HG03521 (cell line): ENCODE results near the gene MTCL1.

Source experiments
- ATAC-seq: cut with Tn5 transposase; IDR thresholded peaks from one replicate; pipeline ENCODE4 v1.9.1; 2021; ENCODE audit warnings: mild to moderate bottlenecking, moderate library complexity; ENCODE audit not compliant: unreplicated experiment

The MTCL1 gene

GRCh38 chr18:8806100-8806797 is 100.9 kb downstream of the MTCL1 start:
- ATAC-seq: no peak

DNA sequence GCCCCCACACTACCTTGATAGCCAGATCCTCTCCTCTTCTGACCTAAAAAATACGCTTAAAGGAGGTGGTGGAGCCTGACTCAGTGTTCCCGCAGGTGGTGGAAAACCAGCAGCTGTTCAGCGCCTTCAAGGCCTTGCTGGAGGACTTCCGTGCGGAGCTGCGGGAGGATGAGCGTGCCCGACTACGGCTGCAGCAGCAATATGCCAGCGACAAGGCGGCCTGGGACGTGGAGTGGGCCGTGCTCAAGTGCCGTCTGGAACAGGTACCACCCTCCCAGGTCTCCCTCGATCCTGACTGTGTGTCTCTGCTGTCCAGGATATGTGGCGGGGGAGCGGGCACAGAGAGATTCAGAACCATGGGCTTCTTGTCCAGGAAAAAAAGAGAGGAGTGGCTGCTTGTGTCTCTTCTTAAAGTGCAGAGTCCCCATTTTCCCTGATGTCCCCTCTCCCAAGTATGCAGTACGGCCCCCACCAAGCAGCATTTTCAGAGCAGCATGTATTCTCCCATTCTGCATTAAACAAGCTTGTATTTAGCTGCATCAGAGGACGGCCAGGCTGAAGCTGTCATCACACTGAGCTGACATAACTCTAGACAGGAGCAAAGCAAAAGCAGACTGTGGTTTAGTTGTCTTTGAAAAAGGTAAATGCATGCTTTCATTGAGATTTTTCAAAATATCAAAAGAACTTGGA is 101.6 kb downstream of the MTCL1 start:
- ATAC-seq: no peak

DNA sequence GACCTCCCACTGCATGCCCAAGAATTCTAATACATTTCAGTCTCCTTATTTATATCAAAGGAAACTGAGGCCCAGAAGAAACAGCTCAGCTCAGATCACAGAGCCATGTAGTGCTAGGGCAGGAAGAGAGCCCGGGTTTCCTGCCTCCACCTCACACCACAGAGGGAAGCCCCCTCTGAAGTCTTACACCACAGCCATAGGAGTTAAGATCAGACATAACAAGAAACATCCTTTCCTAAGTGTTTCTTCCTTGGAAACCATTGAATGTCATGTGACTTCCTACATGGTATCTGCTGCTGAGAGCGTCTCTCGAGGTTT is 102.1 kb downstream of the MTCL1 start:
- no peak for ATAC-seq

- ATAC-seq: no peak
These were observed 102.6 kb downstream of the MTCL1 start for GRCh38 chr18:8808001-8808400.

DNA sequence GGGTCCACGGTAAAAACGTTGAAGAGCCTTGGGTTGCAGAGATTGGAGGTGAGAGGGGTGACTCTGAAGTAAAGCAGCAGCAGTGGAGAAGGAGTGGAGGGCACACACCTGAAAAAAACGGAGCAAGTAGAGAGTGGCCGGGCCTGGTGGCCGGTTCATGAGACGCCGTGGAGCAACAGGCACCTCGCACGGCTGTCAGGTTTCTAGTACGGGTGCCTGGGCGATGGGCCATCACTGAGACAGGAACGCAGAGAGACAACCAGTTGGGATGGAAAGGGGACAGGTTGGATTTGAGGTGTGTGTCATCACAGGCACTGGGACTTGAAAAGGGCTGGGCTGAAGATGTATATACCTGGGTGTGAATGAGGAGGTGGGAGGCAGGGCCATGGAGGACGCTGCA is 104.2 kb downstream of the MTCL1 start:
- ATAC-seq: no peak

DNA sequence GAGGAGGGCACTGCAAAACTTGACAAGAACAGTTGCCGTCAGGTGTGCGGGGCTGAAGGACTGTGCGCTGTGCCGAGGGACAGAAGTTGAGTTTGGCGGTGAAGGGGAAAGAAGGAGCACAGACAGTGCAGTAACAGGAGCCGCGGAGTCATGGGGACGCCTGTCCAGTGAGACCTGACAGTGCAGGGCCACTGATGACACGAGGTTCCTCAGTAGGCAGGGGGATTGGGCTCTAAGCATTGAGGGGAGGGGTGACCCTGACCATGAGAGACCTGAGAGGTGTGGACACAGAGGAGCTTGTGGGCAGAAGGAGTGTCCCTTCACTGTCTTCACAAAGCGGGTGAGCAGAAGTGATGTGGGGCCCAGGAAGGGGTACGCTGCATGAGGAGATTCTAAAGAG is 104.8 kb downstream of the MTCL1 start:
- ATAC-seq: no peak

DNA sequence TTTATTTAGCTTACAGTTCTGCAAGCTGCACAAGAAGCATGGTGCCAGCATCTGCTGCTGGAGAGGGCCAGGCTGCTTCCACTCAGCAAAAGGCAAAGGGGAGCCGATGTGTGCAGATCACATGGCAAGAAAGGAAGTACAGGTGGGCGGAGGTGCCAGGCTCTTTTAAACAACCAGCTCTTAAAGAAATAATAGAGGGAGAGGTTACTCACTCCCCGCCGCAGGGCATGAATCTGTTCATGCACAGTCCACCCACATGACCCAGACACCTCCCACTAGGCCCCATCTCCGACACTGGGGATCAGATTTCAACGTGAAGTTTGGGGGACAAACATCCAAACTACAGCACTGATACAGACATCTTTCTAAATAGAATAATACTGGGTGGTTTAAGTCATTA is 105.8 kb downstream of the MTCL1 start:
- ATAC-seq: no peak

DNA sequence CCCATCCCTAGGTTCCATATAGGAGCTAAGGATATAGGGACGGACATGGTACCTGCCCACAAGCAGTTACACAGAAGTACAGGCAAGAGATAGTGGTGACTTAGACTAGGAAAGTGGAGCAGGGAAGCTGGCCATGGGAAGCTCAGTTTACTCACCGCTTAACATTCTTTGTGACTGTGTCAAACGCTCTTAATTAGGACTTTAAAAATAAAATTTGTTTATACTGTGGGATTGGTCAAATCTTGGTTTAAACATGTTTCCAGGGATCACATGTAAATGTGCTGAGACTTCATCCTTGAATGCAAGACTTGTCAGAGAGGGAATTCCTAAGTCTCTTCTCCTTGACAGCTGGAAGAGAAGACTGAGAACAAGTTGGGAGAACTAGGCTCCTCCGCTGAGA is 107.3 kb downstream of the MTCL1 start:
- no peak for ATAC-seq

- no peak for ATAC-seq
These were observed 108.3 kb downstream of the MTCL1 start for GRCh38 chr18:8813611-8814010.

- ATAC-seq: no peak
These were observed 108.8 kb downstream of the MTCL1 start for GRCh38 chr18:8814206-8814605.

GRCh38 chr18:8816220-8816619 is 110.9 kb downstream of the MTCL1 start:
- no peak for ATAC-seq

- no peak for ATAC-seq
These were observed 111.5 kb downstream of the MTCL1 start for GRCh38 chr18:8816816-8817215.

DNA sequence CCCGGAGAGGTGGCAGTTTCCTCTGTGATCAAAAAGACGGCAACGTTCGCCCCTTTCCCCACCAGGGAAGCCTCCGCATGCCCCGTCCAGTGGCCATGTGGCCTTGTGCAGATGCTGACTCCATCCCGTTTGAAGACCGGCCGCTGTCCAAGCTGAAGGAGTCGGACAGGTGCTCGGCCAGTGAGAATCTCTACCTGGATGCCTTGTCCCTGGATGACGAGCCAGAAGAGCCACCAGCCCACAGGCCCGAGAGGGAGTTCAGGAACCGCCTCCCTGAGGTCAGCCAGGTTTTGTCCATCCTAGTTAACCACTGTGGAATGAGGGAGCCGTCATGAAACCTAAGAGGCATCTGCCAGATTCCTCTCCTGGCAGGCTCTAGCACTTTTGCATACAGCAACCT is 113.6 kb downstream of the MTCL1 start:
- no peak for ATAC-seq

- no peak for ATAC-seq
These were observed 115.2 kb downstream of the MTCL1 start for GRCh38 chr18:8820396-8821082.

- no peak for ATAC-seq
These were observed 115.7 kb downstream of the MTCL1 start for GRCh38 chr18:8821083-8821465.

DNA sequence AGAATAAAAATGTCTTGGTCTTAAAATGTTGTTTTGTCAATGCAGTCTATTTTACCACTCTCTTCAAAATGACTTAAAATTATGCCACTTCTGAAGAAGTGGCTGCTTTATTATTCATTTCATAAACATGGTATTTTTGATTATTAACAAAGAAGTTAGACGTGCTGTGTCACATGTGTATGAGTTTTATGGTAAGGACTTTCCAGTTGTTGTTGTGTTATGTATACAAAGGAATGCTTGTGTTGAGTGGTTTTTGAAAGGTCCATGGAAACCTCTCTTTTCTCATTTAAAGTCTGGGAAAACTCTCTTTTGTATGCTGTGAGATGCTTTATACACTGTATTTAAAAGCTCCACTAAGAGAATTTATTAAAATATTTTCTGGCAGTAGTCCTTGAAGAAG is 116.2 kb downstream of the MTCL1 start:
- no peak for ATAC-seq

GRCh38 chr18:8822643-8823042 is 117.3 kb downstream of the MTCL1 start:
- no peak for ATAC-seq

DNA sequence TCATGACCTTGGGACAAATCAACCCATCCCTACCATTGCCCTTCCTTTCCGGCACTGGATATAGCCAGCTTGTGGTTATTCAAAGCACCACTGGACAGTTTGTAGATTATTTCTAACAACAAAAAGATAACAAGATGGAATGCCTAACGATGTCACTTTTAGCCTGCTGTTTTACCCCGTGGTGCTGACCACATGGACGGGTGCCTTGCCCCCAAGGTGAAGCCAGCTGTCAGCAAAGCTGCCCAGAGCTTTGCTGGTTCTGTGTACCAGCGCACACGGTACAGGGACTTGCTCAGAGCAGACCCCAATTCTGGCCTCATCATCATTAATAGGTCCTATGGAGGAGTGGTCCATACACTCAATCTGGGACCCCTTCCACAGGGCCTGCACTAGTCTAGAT is 118.2 kb downstream of the MTCL1 start:
- no peak for ATAC-seq

- ATAC-seq: no peak
These were observed 119.5 kb downstream of the MTCL1 start for GRCh38 chr18:8824846-8825245.

DNA sequence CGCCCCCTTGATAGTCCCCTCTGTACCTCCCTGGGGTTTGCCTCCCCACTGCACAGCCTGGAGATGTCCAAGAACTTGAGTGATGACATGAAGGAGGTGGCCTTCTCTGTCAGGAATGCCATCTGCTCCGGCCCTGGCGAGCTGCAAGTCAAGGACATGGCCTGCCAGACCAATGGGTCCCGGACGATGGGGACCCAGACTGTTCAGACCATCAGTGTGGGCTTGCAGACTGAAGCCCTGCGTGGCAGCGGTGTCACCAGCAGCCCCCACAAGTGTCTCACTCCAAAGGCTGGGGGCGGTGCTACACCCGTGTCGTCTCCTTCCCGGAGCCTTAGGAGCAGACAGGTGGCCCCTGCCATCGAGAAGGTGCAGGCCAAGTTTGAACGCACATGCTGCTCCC is 119.9 kb downstream of the MTCL1 start:
- ATAC-seq: no peak

- ATAC-seq: no peak
These were observed 120.5 kb downstream of the MTCL1 start for GRCh38 chr18:8825729-8826375.

DNA sequence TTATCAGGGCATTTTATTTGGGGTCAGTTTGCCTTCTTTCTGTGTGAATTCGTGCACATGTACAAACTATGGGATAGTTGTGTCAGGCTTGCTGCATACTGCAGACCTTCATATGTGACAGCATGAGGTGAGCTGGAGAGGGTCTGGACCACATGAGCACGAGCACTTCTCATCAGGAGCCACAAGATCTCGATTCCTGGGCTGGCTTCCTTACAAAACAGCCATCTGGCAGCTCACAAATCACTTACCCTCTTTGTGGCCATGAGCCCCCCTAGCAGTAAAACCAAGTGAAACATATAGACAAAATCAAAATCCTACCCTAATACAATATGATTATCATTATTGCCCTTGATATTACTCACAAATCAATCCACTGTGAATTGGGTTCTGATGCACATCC is 121.2 kb downstream of the MTCL1 start:
- ATAC-seq: no peak
